IMR-90 (cell line): ENCODE results near the gene CKAP5. TPM values are rescaled to one million over a fixed set of nuclear protein-coding genes. Genes with fewer than 3 reads are reported as not detected.

ENCODE experiments used
- ATAC-seq: fragments of 200-7000 bp; cut with Tn5 transposase; 2 replicates; pipeline ENCODE4 v1.9.1; 2020; ENCODE audit warnings: low read depth, mild to moderate bottlenecking, moderate library complexity
- BruUV-seq: library from RNA; stranded (reverse); fragments of 400-500 nt; replicated peaks from 2 replicates; lab custom pipeline; 2021; lab: Mats Ljungman, UMichigan
- CTCF ChIA-PET: fragments of 300-600 bp; formaldehyde crosslinking; extraction: SDS; loops from one replicate; lab custom pipeline; 2021; ENCODE audit warnings: antibody characterized with exemption; lab: Yijun Ruan, JAX
- POLR2A ChIA-PET: fragments of 300-600 bp; sonication (Branson Sonifier 250); formaldehyde crosslinking; loops from one replicate; lab custom pipeline; 2022; ENCODE audit warnings: antibody characterized with exemption; ENCODE audit not compliant: unreplicated experiment; lab: Charles Lee
- DNase-seq: peaks from one replicate; pipeline ENCODE4 v3.0.0; 2013
- H2AFZ ChIP-seq: replicated peaks from 2 replicates; pipeline ENCODE3; 2013; ENCODE audit warnings: low read length, mild to moderate bottlenecking; ENCODE audit not compliant: poor library complexity
- H2AK5ac ChIP-seq: 2 replicates; pipeline ENCODE4 v1.6.1; 2013; ENCODE audit warnings: low read depth, low read length, inconsistent platforms
- H2AK9ac ChIP-seq: replicated peaks from 2 replicates; pipeline ENCODE3; 2013; ENCODE audit warnings: mild to moderate bottlenecking, low read depth, low read length, moderate library complexity; ENCODE audit not compliant: poor library complexity
- H2BK120ac ChIP-seq: 2 replicates; pipeline ENCODE4 v1.6.1; 2013; ENCODE audit warnings: low read depth, low read length, inconsistent platforms
- H2BK15ac ChIP-seq: 3 replicates; pipeline ENCODE4 v1.6.1; 2013; ENCODE audit warnings: low read depth, low read length, inconsistent platforms
- H2BK20ac ChIP-seq: 2 replicates; pipeline ENCODE4 v1.6.1; 2013; ENCODE audit warnings: low read depth, mild to moderate bottlenecking, inconsistent platforms, low read length, moderate library complexity
- H2BK5ac ChIP-seq: 2 replicates; pipeline ENCODE4 v1.6.1; 2013; ENCODE audit warnings: mild to moderate bottlenecking, low read depth, low read length, inconsistent platforms; ENCODE audit not compliant: poor library complexity, severe bottlenecking
- H3K14ac ChIP-seq: replicated peaks from 2 replicates; pipeline ENCODE4 v1.6.1; 2013; ENCODE audit warnings: low read depth, low read length, inconsistent platforms
- H3K18ac ChIP-seq: 2 replicates; pipeline ENCODE4 v1.6.1; 2013; ENCODE audit warnings: low read depth, low read length, control low read depth
- H3K23ac ChIP-seq: 2 replicates; pipeline ENCODE4 v1.6.1; 2013; ENCODE audit warnings: low read depth, low read length, inconsistent platforms
- H3K27ac ChIP-seq: 2 replicates; pipeline ENCODE4 v1.5.1; 2013; ENCODE audit warnings: mild to moderate bottlenecking, control low read depth, low read length; ENCODE audit not compliant: insufficient read depth
- H3K27me3 ChIP-seq: 2 replicates; pipeline ENCODE4 v1.6.1; 2013; ENCODE audit warnings: low read length; ENCODE audit not compliant: control insufficient read depth, insufficient read depth
- H3K36me3 ChIP-seq: 2 replicates; pipeline ENCODE4 v1.6.1; 2013; ENCODE audit warnings: low read length, mixed read lengths; ENCODE audit not compliant: control insufficient read depth, insufficient read depth
- H3K4ac ChIP-seq: 2 replicates; pipeline ENCODE4 v1.6.1; 2013; ENCODE audit warnings: low read depth, low read length, inconsistent platforms
- H3K4me1 ChIP-seq: 2 replicates; pipeline ENCODE4 v1.6.1; 2013; ENCODE audit warnings: low read length, mixed read lengths; ENCODE audit not compliant: control insufficient read depth, insufficient read depth
- H3K4me2 ChIP-seq: 2 replicates; pipeline ENCODE4 v1.6.1; 2013; ENCODE audit warnings: low read depth, mild to moderate bottlenecking, control low read depth, low read length, moderate library complexity
- H3K4me3 ChIP-seq: 2 replicates; pipeline ENCODE4 v1.5.1; 2013; ENCODE audit warnings: low read depth, mild to moderate bottlenecking, control low read depth, low read length, moderate library complexity; ENCODE audit not compliant: insufficient read depth
- H3K56ac ChIP-seq: 2 replicates; pipeline ENCODE4 v1.6.1; 2013; ENCODE audit warnings: low read length, inconsistent platforms; ENCODE audit not compliant: insufficient read depth; ENCODE audit errors: extremely low read depth
- H3K79me1 ChIP-seq, 2 experiments: 2 replicates each; pipeline ENCODE4 v1.6.1; 2013; ENCODE audit warnings: low read length in 2 of 2, inconsistent platforms in 1 of 2, low read depth in 1 of 2
- H3K9ac ChIP-seq: 2 replicates; pipeline ENCODE4 v1.6.1; 2013; ENCODE audit warnings: low read depth, low read length, control low read depth
- H3K9me1 ChIP-seq: 2 replicates; pipeline ENCODE4 v1.6.1; 2013; ENCODE audit warnings: low read length, inconsistent platforms; ENCODE audit not compliant: insufficient read depth
- H3K9me3 ChIP-seq: 2 replicates; pipeline ENCODE4 v1.6.1; 2013; ENCODE audit warnings: low read length; ENCODE audit not compliant: control insufficient read depth, insufficient read depth
- H4K20me1 ChIP-seq: 2 replicates; pipeline ENCODE4 v1.6.1; 2013; ENCODE audit warnings: low read length, inconsistent platforms; ENCODE audit not compliant: insufficient read depth
- H4K5ac ChIP-seq: 2 replicates; pipeline ENCODE4 v1.6.1; 2013; ENCODE audit warnings: mild to moderate bottlenecking, low read depth, low read length, control low read depth
- H4K8ac ChIP-seq, 2 experiments: 2 replicates each; pipeline ENCODE4 v1.6.1; 2013; ENCODE audit warnings: low read depth in 2 of 2, low read length in 2 of 2, control low read depth in 1 of 2, inconsistent platforms in 1 of 2
- H4K91ac ChIP-seq: 2 replicates; pipeline ENCODE4 v1.6.1; 2013; ENCODE audit warnings: low read depth, low read length, inconsistent platforms; ENCODE audit not compliant: insufficient read depth
- BHLHE40 ChIP-seq: fragments of 150-350 bp; IDR thresholded peaks from 2 replicates; pipeline ENCODE4 v1.6.1; 2016; ENCODE audit warnings: mild to moderate bottlenecking, low read depth, low read length
- CEBPB ChIP-seq: IDR thresholded peaks from 2 replicates; pipeline ENCODE4 v1.6.1; 2012; ENCODE audit warnings: low read depth, low read length, improper control_type of control experiment
- CHD1 ChIP-seq: IDR thresholded peaks from 2 replicates; pipeline ENCODE4 v1.6.1; 2012; ENCODE audit warnings: low read depth, low read length, improper control_type of control experiment
- FOS ChIP-seq: fragments of 150-350 bp; IDR thresholded peaks from 2 replicates; pipeline ENCODE4 v1.6.1; 2016; ENCODE audit warnings: low read depth, low read length
- MAFK ChIP-seq: IDR thresholded peaks from 2 replicates; pipeline ENCODE4 v1.6.1; 2012; ENCODE audit warnings: low read depth, low read length, improper control_type of control experiment
- MAZ ChIP-seq: IDR thresholded peaks from 2 replicates; pipeline ENCODE4 v1.6.1; 2012; ENCODE audit warnings: low read depth, mild to moderate bottlenecking, low read length, improper control_type of control experiment, moderate library complexity, borderline replicate concordance
- MXI1 ChIP-seq: IDR thresholded peaks from 2 replicates; pipeline ENCODE4 v1.6.1; 2012; ENCODE audit warnings: low read depth, mild to moderate bottlenecking, low read length, moderate library complexity, borderline replicate concordance
- NFE2L2 ChIP-seq: fragments of 150-350 bp; IDR thresholded peaks from 2 replicates; pipeline ENCODE4 v1.6.1; 2016; ENCODE audit warnings: low read depth, mild to moderate bottlenecking, low read length
- POLR2A ChIP-seq: IDR thresholded peaks from 2 replicates; pipeline ENCODE4 v1.6.1; 2012; ENCODE audit warnings: mild to moderate bottlenecking, low read depth, low read length
- RAD21 ChIP-seq: IDR thresholded peaks from 2 replicates; pipeline ENCODE4 v1.6.1; 2012; ENCODE audit warnings: low read length, improper control_type of control experiment
- RCOR1 ChIP-seq: IDR thresholded peaks from 2 replicates; pipeline ENCODE4 v1.6.1; 2012; ENCODE audit warnings: mild to moderate bottlenecking, low read length, improper control_type of control experiment; ENCODE audit not compliant: insufficient replicate concordance
- RFX5 ChIP-seq: IDR thresholded peaks from 2 replicates; pipeline ENCODE4 v1.8.0; 2012; ENCODE audit warnings: low read depth, mild to moderate bottlenecking, low read length, moderate library complexity
- SMC3 ChIP-seq: fragments of 150-350 bp; IDR thresholded peaks from 2 replicates; pipeline ENCODE4 v1.6.1; 2016; ENCODE audit warnings: low read depth, mild to moderate bottlenecking, antibody characterized with exemption, low read length, moderate library complexity
- WGBS, 2 experiments: methylation state at CpG; one replicate each; pipeline versions ENCODE4 v1.1.5 to v1.1.7; 2013; ENCODE audit warnings: missing lambda C conversion rate in 2 of 2; ENCODE audit not compliant: insufficient read length in 1 of 2; ENCODE audit errors: extremely low coverage in 2 of 2; 5-methylcytosine and 5-hydroxymethylcytosine counted together
- dilution Hi-C: fragments of 300-500 bp; cut with HindIII; formaldehyde crosslinking; loops from one replicate; pipeline ENCODE4 v1.14.3; 2018; ENCODE audit warnings: low sequenced_read_pairs; ENCODE audit not compliant: unreplicated experiment
- in situ Hi-C: fragments of 300-500 bp; cut with MboI; formaldehyde crosslinking; loops from 3 replicates; pipeline ENCODE4 v1.14.3; 2019; ENCODE audit warnings: low sequenced_read_pairs, inconsistent platforms, mixed read lengths
- intact Hi-C: fragments of 100-400 bp; cut with micrococcal nuclease; formaldehyde crosslinking; loops from 2 replicates; pipeline ENCODE4 v1.10.0; 2022
- polyA plus RNA-seq, 3 experiments: library from polyadenylated mRNA; depleted of rRNA; stranded (reverse); fragments of >200 nt; gene quantifications; 2 replicates each; pipeline ENCODE4 v1.2.3, GENCODE V29; 2012; ENCODE audit warnings: low replicate concordance in 1 of 3
- total RNA-seq: library from RNA; depleted of rRNA; stranded (reverse); fragments of >200 nt; gene quantifications from 2 replicates; pipeline ENCODE4 v1.2.3, GENCODE V29; 2012
- TF ChIP-seq, protein P1 (sequence below): conservative IDR thresholded peaks from 2 replicates; pipeline ENCODE4 v1.5.1; 2012; ENCODE audit warnings: mild to moderate bottlenecking, low read depth, low read length, improper control_type of control experiment
- TF ChIP-seq, protein P2 (sequence below): fragments of 150-350 bp; IDR thresholded peaks from 2 replicates; pipeline ENCODE4 v1.6.1; 2016; ENCODE audit warnings: low read depth, mild to moderate bottlenecking, low read length, moderate library complexity, borderline replicate concordance
- TF ChIP-seq, protein P3 (sequence below): fragments of 150-350 bp; IDR thresholded peaks from 2 replicates; pipeline ENCODE4 v1.6.1; 2017; ENCODE audit warnings: mild to moderate bottlenecking, antibody characterized with exemption, low read length, low read depth

Gene CKAP5
- total and polyA plus RNA-seq, 2 of the 4 experiments (the other 2 are of a cell fraction): 59.5 to 79.2 TPM

DNA sequence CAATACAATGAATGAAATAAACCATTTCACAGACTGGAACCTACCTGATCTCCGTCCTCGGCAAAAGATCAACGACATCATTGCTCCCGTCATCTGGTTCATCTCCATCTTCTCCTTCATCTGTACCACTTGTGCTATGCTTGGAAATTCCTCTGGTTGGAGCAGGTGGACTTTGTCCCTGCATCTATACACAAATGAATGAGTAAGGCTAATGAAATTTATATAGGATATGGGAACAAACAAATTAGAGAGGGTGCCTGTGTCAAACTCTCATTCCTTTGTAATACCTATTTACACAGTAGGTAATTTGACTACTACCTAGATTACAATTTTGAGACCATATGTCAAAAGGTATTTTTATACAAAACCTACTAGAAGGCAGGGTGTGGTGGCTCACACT lies 67.7 kb downstream of the CKAP5 start:
- dilution Hi-C loops: no loop called here
- H3K27ac ChIP-seq: no peak overlapping the region
- no peak overlapping the region for H2BK20ac ChIP-seq
- no peak overlapping the region for H4K5ac ChIP-seq
- in situ Hi-C loops: loop anchor here (25.0 kb wide), 1 partner anchor 959 kb away; no protein-coding TSS in a partner anchor
- H3K9ac ChIP-seq: no peak overlapping the region
- peaks cover 29% of the 10 kb centered on the region for H3K36me3 ChIP-seq
- H3K79me1 ChIP-seq: peaks cover 0 to 5% of the 10 kb centered on the region in 2 experiments; a peak in 3 of 4 replicates
- no CpG with 5 or more reads among the region's 4 CpGs for WGBS, 2 experiments
- no peaks in the 10 kb centered on the region for H3K27me3 ChIP-seq
- no peak for ATAC-seq
- no peaks in the 10 kb centered on the region for H3K9me1 ChIP-seq
- no peak overlapping the region for H3K14ac ChIP-seq
- no peaks in the 10 kb centered on the region for H4K20me1 ChIP-seq
- no peak overlapping the region for H2BK15ac ChIP-seq
- CTCF ChIA-PET: no interaction called here
- intact Hi-C loops: no loop called here
- H2BK5ac ChIP-seq: no peak overlapping the region
- H3K56ac ChIP-seq: no peak overlapping the region
- no peaks in the 10 kb centered on the region for H3K4me1 ChIP-seq
- H2BK120ac ChIP-seq: no peak overlapping the region
- no peaks in the 10 kb centered on the region for H3K9me3 ChIP-seq
- H2AK5ac ChIP-seq: no peak overlapping the region
- no peak overlapping the region for H3K4me2 ChIP-seq
- H2AFZ ChIP-seq: no peak overlapping the region
- DNase-seq: no peak
- H3K18ac ChIP-seq: no peak overlapping the region
- no peak overlapping the region for H2AK9ac ChIP-seq
- H3K23ac ChIP-seq: no peak overlapping the region
- no peak overlapping the region for H3K4me3 ChIP-seq
- POLR2A ChIA-PET: no interaction called here
- no peak overlapping the region for H4K91ac ChIP-seq
- no peak overlapping the region for H4K8ac ChIP-seq
- no TSS peak for BruUV-seq
- H3K4ac ChIP-seq: no peak overlapping the region
- no peak for TF ChIP-seq POLR2A
- no peak for TF ChIP-seq FOS
- no peak for TF ChIP-seq RCOR1
- TF ChIP-seq RFX5: no peak
- no peak for TF ChIP-seq MAFK
- TF ChIP-seq RAD21: no peak
- TF ChIP-seq CHD1: no peak
- TF ChIP-seq CEBPB: no peak
- no peak for TF ChIP-seq MAZ
- TF ChIP-seq, protein P1, sequence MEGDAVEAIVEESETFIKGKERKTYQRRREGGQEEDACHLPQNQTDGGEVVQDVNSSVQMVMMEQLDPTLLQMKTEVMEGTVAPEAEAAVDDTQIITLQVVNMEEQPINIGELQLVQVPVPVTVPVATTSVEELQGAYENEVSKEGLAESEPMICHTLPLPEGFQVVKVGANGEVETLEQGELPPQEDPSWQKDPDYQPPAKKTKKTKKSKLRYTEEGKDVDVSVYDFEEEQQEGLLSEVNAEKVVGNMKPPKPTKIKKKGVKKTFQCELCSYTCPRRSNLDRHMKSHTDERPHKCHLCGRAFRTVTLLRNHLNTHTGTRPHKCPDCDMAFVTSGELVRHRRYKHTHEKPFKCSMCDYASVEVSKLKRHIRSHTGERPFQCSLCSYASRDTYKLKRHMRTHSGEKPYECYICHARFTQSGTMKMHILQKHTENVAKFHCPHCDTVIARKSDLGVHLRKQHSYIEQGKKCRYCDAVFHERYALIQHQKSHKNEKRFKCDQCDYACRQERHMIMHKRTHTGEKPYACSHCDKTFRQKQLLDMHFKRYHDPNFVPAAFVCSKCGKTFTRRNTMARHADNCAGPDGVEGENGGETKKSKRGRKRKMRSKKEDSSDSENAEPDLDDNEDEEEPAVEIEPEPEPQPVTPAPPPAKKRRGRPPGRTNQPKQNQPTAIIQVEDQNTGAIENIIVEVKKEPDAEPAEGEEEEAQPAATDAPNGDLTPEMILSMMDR: no peak
- no peak for TF ChIP-seq MXI1
- TF ChIP-seq NFE2L2: no peak
- TF ChIP-seq, protein P2, sequence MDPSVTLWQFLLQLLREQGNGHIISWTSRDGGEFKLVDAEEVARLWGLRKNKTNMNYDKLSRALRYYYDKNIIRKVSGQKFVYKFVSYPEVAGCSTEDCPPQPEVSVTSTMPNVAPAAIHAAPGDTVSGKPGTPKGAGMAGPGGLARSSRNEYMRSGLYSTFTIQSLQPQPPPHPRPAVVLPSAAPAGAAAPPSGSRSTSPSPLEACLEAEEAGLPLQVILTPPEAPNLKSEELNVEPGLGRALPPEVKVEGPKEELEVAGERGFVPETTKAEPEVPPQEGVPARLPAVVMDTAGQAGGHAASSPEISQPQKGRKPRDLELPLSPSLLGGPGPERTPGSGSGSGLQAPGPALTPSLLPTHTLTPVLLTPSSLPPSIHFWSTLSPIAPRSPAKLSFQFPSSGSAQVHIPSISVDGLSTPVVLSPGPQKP: no peak
- TF ChIP-seq SMC3: no peak
- TF ChIP-seq, protein P3, sequence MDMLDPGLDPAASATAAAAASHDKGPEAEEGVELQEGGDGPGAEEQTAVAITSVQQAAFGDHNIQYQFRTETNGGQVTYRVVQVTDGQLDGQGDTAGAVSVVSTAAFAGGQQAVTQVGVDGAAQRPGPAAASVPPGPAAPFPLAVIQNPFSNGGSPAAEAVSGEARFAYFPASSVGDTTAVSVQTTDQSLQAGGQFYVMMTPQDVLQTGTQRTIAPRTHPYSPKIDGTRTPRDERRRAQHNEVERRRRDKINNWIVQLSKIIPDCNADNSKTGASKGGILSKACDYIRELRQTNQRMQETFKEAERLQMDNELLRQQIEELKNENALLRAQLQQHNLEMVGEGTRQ: no peak
- no peak for TF ChIP-seq BHLHE40
